GM18499 (cell line): Measurements from ENCODE around the gene BCAS3.
"Not testable (repeated sequence)": the region's sequence is repeated elsewhere in the genome, so short reads cannot be mapped to it uniquely, and the experiment has no call there.

Source experiments
- ATAC-seq: cut with Tn5 transposase; IDR thresholded peaks from one replicate; pipeline ENCODE4 v1.9.1; 2021; ENCODE audit warnings: moderate number of reproducible peaks; ENCODE audit not compliant: insufficient read depth, unreplicated experiment

BCAS3 gene

GRCh38 chr17:61140081-61140786, 462.6 kb downstream of the BCAS3 start:
- ATAC-seq, result no peak

GRCh38 chr17:61143026-61143425, 465.4 kb downstream of the BCAS3 start:
- no peak for ATAC-seq

GRCh38 chr17:61144137-61144536, 466.5 kb downstream of the BCAS3 start:
- no peak for ATAC-seq

- ATAC-seq, result no peak
Measured at GRCh38 chr17:61144617-61145564, 467.2 kb downstream of the BCAS3 start.

- not testable (repeated sequence) for ATAC-seq
Measured at GRCh38 chr17:61146833-61147232, 469.2 kb downstream of the BCAS3 start.

- no peak for ATAC-seq
Measured at GRCh38 chr17:61149106-61149825, 471.6 kb downstream of the BCAS3 start.

GRCh38 chr17:61149862-61150362, 472.3 kb downstream of the BCAS3 start:
- no peak for ATAC-seq

- no peak for ATAC-seq
Measured at GRCh38 chr17:61150686-61151299, 473.1 kb downstream of the BCAS3 start.

GRCh38 chr17:61152898-61153297, 475.2 kb downstream of the BCAS3 start:
- ATAC-seq, result no peak

GRCh38 chr17:61155590-61156237, 478.1 kb downstream of the BCAS3 start:
- no peak for ATAC-seq

- ATAC-seq, result no peak
Measured at GRCh38 chr17:61157246-61157886, 479.7 kb downstream of the BCAS3 start.

GRCh38 chr17:61158376-61158775, 480.7 kb downstream of the BCAS3 start:
- ATAC-seq, result no peak

GRCh38 chr17:61159221-61159814, 481.7 kb downstream of the BCAS3 start:
- no peak for ATAC-seq

- ATAC-seq, result no peak
Measured at GRCh38 chr17:61160204-61160603, 482.6 kb downstream of the BCAS3 start.

GRCh38 chr17:61160789-61161445, 483.3 kb downstream of the BCAS3 start:
- no peak for ATAC-seq

- no peak for ATAC-seq
Measured at GRCh38 chr17:61161615-61162134, 484.0 kb downstream of the BCAS3 start.

- ATAC-seq, result no peak
Measured at GRCh38 chr17:61164517-61164916, 486.9 kb downstream of the BCAS3 start.

GRCh38 chr17:61167075-61167474, 489.4 kb downstream of the BCAS3 start:
- ATAC-seq, result no peak
